HEK293T (cell line): ENCODE results near the gene DGKQ.

ENCODE experiments used
- CTBP1 ChIP-seq: fragments of 450-650 bp; IDR thresholded peaks from 2 replicates; pipeline ENCODE4 v1.6.1; 2016; ENCODE audit warnings: borderline replicate concordance
- PKNOX1 ChIP-seq: fragments of 450-650 bp; IDR thresholded peaks from 2 replicates; pipeline ENCODE4 v1.6.1; 2016

DNA sequence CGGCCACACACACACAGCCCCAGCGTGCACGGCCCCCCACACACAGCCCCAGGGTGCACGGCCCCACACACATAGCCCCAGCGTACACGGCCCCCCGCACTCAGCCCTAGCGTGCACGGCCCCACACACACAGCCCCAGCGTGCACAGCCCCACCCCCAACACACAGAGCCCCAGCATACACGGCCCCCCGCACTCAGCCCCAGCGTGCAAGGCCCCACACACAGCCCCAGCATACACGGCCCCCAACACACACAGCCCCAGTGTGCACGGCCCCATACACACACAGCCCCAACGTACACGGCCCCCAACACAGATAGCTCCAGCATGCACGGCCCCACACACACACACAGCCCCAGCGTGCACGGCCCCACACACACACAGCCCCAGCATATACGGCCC lies 58.8 kb downstream of the DGKQ start:
- TF ChIP-seq PKNOX1 (no peak), CTBP1 (no peak)
